ENCODE measurements around the gene EFCAB12.
"Not testable (repeated sequence)": the region's sequence is repeated elsewhere in the genome, so short reads cannot be mapped to it uniquely, and the experiment has no call there.

Gene EFCAB12

DNA sequence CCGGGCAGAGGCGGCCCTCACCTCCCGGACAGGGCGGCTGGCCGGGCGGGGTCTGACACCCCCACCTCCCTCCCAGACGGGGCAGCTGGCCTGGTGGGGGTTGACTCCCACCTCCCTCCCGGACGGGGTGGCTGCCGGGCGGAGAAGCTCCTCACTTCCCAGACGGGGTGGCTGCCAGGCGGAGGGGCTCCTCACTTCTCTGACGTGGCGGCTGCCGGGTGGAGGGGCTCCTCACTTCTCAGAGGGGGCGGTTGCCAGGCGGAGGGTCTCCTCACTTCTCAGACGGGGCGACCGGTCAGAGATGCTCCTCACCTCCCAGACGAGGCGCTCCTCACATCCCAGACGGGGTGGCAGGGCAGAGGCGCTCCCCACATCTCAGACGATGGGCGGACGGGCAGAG is 65.1 kb downstream of the EFCAB12 start:
- DNase-seq: not testable (repeated sequence)

DNA sequence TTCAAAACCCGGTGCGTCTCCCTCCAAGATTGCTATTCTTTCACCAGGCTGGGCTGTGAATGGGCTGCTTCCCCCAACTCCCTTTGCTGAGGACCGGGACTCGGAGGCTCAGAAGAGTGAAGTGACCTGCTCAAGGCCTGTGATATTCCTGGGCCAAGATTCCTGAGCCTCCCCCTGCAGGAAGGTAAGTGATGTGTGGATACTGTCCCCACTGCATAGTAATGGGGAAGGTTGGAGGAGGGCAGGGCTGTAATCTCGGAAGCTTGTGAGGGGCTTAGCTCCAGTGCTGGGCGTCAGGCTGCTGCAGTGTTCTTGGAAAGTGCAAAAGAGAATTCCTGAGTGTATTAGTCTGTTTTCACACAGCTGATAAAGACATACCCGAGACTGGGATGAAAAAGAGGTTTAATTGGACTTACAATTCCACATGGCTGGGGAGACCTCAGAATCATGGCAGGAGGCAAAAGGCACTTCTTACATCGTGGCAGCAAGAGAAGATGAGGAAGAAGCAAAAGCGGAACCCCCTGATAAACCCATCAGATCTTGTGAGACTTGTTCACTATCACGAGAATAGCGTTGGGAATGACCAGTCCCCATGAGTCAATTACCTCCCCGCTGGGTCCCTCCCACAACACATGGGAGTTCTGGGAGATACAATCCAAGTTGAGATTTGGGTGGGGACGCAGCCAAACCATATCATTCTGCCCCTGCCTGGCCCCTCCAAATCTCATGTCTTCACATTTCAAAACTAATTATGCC is 67.6 kb downstream of the EFCAB12 start:
- DNase-seq: no peak

DNA sequence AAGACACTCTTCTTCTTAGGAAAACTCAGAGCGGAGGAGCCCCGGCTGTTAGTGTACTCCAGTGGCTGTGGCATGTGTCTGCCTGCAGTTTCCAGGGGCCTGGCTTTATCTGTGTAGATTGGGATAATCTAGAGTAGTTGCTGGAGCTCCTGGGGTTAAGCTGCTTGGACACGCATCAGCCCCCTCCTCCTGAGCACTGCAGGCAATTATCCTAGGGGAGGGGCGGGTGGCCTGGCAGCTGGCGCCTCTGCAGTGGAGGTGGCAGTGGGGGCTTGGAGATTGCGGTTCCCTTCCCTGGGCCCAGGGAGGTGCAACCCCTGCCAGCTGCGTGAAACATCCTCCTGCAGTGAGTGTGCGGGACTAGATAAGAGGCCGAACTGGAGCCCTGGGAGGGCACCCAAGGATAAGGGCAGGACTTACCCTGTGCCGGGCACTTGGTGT is 68.2 kb downstream of the EFCAB12 start:
- DNase-seq: no peak

DNA sequence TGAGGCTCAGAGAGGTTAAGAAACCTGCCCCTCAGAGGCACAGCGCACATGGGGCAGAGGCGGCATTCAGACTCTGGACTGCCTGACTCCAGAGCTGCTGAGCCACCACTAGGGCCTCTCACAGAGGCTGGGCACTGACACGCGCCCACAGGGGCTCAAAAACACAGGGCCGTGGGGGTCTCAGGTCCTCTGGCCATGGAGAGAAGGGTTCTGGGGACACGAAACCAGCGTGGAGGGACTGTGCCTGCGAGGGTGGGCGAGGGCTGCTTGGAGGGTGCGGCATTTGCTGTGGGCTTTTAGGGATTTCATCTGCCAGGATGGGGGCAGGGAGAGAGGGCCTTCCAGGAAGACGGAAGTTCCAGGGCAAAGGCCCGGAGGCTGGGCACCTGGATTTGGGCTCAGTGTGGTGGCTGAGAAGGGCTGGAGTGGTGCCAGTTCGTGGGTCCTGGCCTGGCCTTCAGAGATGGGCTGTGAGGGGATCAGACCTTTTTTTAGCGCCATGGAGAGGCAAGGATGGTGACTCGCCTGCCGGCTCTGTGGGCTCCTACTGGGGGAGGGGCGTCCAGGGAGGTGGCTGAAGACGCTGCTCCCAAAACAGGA is 69.6 kb downstream of the EFCAB12 start:
- DNase-seq: no peak

DNA sequence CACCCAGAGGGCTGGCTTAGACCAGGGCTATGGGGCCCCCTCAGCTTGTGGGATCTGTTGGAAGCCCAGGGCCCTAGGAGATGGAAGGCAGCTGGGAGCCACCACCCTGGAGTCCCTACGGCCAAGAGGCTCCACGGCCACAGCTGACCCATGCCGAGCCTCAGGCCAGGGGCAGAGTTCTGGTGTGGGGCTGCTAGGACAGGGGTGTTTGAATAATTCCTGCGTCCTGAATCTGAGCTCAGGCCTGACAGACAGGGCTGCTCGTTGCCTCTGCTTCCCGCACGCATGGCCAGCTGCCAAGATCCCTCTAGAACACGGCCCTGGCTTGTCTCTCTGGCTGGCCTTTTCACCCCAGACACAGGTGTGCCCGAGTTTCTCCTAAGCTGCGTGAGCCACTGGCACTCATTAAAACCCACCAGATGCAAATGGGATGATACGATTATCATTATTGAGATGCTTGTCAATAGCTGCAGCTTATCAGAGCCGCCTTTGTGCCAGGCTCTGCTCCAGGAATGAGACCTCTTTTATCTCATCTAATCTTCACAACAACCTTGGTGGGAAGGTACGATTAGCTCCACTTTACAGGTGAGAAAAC is 70.2 kb downstream of the EFCAB12 start:
- DNase-seq: no peak

DNA sequence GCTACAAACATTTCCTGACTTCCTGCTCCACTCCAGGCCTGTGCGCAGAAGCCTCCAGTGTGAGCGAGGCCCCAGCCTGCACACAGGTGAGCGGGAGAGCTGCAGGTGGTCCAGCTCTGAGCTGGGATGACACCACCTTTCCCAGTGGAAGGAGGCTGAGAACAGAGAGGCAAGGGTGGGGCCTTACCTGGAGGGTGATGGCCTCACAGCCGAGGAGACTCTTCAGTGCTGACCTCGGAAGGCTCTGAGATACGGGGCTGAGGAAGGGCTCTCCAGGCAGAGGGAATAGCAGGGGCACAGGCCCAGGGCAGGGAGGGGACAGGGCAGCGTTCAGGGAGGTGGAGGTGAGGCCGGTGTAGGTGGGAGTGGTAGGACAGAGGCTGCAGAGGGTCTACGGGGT is 70.8 kb downstream of the EFCAB12 start:
- DNase-seq: no peak

DNA sequence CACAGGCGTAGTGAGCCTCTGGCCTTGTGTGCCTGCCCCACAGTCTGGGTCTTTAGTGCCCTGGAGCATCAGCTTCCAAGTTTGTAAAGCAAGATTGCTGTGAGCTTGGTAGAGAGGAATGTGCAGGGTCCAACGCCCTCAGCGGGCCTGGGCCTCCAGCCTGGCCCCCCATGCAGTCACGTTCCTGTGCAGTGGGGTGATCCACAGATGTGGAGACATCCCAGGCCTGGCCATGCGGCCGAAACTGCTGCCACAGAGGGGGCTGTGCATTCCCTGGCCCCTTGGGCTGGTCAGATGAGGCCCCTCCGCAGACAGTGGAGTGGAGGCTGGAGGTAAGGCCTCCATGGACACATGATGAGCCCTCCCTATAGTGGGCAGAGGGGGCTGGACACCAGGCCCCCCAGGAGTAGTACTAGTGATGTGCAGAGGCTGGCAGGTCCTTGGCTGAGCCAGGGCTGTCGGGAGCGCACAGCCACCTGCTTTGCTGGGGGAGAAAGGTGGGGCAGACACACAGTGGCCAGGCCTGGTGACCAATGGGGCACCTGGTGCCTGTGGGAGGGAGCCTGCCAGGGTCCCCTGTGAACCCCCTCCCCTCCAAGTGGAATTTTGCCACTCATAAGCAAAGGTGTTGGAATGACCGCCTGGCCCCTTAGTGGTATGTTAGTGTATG is 71.5 kb downstream of the EFCAB12 start:
- DNase-seq: no peak

DNA sequence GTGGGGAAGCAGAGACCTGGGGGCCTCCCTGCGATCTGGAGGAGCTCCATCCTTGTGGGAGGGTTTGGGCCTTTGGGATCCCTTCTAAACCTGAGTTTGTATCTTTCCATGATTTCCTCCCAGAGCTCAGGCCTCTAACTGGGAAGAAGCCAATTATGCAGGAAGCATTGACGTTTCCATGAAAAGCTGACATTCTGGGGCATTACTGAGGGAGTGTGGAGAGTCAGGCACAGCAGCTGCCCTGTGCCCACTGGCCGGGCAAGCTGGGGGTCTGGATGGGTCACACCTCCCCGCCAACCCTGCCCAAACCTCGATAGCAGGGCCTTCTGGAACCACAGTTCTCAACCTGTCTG is 74.9 kb downstream of the EFCAB12 start:
- DNase-seq: no peak

DNA sequence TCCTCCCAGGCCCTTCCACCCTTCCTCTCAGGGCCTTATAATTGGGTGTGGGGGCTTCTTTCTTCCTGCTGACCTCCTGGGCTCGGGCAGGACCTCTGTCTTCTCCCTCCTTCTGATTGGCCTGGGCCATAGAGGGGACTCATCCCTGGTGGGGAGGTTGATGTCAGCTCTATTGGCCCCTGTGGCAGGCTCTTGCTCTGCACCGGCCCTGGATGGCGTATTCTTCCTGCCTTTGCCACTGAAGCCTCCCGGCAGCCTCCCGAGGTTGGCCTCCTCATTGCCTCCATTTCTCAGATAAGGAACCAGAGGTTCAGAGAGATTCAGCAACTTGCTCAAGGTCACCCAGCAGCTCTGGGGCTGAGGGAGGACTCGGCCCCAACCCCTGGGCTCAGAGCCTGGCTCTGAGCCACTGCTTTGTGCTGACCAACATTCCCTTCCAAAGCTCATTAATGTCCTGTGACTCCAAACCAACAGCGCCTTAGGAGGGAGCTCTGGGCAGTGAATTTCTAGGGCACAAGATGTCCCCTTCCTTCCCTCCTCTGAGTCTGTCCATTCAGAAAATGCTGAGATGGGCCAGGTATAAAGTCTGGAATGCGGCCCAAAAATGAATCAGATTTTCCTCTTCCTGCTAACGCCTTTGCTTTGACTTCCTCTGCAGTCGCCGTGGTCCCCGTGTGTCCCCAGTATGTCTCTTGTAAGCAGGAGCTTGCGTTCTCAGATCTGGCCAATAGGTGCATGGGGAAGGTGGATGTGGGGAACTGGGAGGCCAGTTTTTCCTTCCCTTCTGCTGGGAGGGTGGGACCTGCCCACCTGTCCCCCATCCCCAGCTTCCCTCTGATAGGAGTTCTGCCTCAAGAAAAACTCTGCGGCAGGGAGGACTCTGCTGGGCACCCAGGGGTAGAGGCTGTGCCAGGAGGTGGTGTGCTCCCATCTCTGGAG is 75.5 kb downstream of the EFCAB12 start:
- no peak for DNase-seq

DNA sequence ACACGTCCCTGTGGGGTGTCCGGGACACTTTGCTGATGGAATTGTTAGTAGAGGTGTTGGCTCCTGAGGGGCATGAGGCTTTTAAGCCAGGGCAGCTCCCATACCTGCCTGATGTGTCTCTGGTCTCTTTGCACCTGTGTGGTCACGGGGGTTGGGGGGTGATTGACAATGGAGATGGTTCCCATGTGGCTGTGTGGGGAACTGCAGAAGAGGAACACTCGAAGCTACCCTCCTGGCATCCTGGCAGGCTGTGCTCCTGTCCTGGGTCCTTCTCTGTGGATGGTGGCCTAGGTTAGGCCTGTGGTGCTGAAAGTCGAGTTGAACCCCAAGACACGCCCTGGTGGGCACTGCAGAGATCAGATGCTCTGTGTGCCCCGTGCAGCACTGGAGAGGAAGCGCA is 76.4 kb downstream of the EFCAB12 start:
- DNase-seq: no peak

Data from activated CD8-positive, alpha-beta memory T cell treated with anti-CD3 and anti-CD28 coated beads for 24 hours (primary cell).